Osteoblast (primary cell): ENCODE measurements around the gene ZNF737. TPM values are rescaled to one million over a fixed set of nuclear protein-coding genes. Genes with fewer than 3 reads are reported as not detected.
"Not testable (repeated sequence)": the region's sequence is repeated elsewhere in the genome, so short reads cannot be mapped to it uniquely, and the experiment has no call there.

ENCODE experiments used
- DNase-seq: peaks from one replicate; pipeline ENCODE4 v3.0.0; 2011; ENCODE audit warnings: low spot score, mixed read lengths; ENCODE audit not compliant: insufficient read length; ENCODE audit errors: missing footprints
- H2AFZ ChIP-seq: 2 replicates; pipeline ENCODE4 v1.6.0; 2011; ENCODE audit warnings: mild to moderate bottlenecking, low read length
- H3K27ac ChIP-seq: 2 replicates; pipeline ENCODE4 v1.5.1; 2011; ENCODE audit warnings: mild to moderate bottlenecking, low read depth, low read length, moderate library complexity
- H3K27me3 ChIP-seq: 2 replicates; pipeline ENCODE4 v1.6.0; 2012; ENCODE audit warnings: mild to moderate bottlenecking, control low read depth, inconsistent platforms, low read length, moderate library complexity; ENCODE audit not compliant: insufficient read depth
- H3K36me3 ChIP-seq: 2 replicates; pipeline ENCODE4 v1.5.1; 2011; ENCODE audit warnings: mild to moderate bottlenecking, low read length, control low read depth, moderate library complexity; ENCODE audit not compliant: insufficient read depth
- H3K4me1 ChIP-seq: 2 replicates; pipeline ENCODE4 v1.5.1; 2011; ENCODE audit warnings: mild to moderate bottlenecking, low read length, control low read depth, moderate library complexity; ENCODE audit not compliant: insufficient read depth
- H3K4me2 ChIP-seq: 2 replicates; pipeline ENCODE4 v1.6.0; 2011; ENCODE audit warnings: mild to moderate bottlenecking, low read length; ENCODE audit not compliant: insufficient read depth
- H3K4me3 ChIP-seq: fragments of 200-600 bp; sonication (generic); 3 replicates; pipeline ENCODE4 v1.5.1; 2012; ENCODE audit warnings: mild to moderate bottlenecking, low read length, inconsistent platforms; ENCODE audit not compliant: insufficient read depth
- H3K79me2 ChIP-seq: 2 replicates; pipeline ENCODE4 v1.6.0; 2012; ENCODE audit warnings: mild to moderate bottlenecking, low read length, control low read depth, inconsistent platforms; ENCODE audit not compliant: insufficient read depth
- H3K9me3 ChIP-seq: 2 replicates; pipeline ENCODE4 v1.5.1; 2011; ENCODE audit warnings: low read depth, low read length, control low read depth
- H4K20me1 ChIP-seq: 2 replicates; pipeline ENCODE4 v1.6.0; 2012; ENCODE audit warnings: mild to moderate bottlenecking, low read length, control low read depth; ENCODE audit not compliant: insufficient read depth
- CTCF ChIP-seq: IDR thresholded peaks from 2 replicates; pipeline ENCODE4 v1.5.1; 2011; ENCODE audit warnings: mild to moderate bottlenecking, low read depth, low read length, moderate library complexity; ENCODE audit errors: extremely low read depth
- total RNA-seq: library from RNA; depleted of rRNA; stranded (reverse); fragments of >200 nt; gene quantifications from 2 replicates; pipeline ENCODE4 v1.2.3, GENCODE V29; 2012

ZNF737 gene
- total RNA-seq, 1 donor, result 9.8 TPM

DNA sequence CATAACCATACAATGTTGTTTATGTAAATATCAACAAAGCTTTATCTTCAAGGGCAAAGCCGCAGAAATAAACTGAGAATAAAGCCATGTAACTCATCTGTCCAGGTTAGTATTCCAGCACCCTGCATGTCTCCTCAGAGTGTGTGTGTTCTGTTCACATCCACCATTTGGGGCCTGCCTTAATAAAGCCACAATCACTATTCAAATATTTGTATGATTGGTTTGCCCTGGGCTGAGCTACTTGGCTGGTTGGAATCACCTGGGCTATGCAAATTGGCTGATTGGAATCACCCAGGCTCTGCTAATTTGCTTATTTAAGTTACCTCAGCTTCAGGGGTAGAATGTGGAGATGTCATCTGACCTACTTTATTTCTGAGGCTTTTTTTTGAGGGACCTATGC lies 42.4 kb upstream of the ZNF737 start:
- no peak overlapping the region for H3K4me2 ChIP-seq
- H3K36me3 ChIP-seq, result no peaks in the 10 kb centered on the region
- H2AFZ ChIP-seq, result no peak overlapping the region
- no peak overlapping the region for H3K4me3 ChIP-seq
- no peak overlapping the region for H3K27ac ChIP-seq
- DNase-seq, result no peak
- H4K20me1 ChIP-seq, result no peaks in the 10 kb centered on the region
- H3K4me1 ChIP-seq, result no peaks in the 10 kb centered on the region
- H3K27me3 ChIP-seq, result no peaks in the 10 kb centered on the region
- H3K79me2 ChIP-seq, result no peaks in the 10 kb centered on the region
- no peaks in the 10 kb centered on the region for H3K9me3 ChIP-seq
- TF ChIP-seq CTCF, result no peak

DNA sequence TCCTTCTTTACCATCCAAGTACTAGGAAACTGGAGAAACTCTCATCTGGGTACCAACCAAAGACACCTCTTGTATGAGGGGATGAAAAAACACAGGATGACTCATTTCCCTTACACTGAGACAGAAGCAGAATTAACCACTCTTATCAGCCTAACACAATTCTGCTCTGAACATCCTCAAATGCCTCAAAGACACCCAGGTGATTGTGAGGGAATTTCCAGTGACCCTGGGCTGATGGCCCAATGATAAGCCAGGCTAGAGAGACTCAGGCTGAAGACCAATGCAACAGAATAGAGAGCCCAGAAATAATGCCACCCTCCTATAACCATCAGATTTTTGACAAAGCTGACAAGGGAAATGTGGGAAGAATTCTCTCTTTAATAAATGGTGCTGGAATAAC lies 7.0 kb downstream of the ZNF737 start:
- no peak overlapping the region for H3K27ac ChIP-seq
- peaks cover 3% of the 10 kb centered on the region for H3K36me3 ChIP-seq
- peaks cover 47% of the 10 kb centered on the region for H3K79me2 ChIP-seq
- DNase-seq, result no peak
- no peak overlapping the region for H3K4me3 ChIP-seq
- no peaks in the 10 kb centered on the region for H3K27me3 ChIP-seq
- H2AFZ ChIP-seq, result no peak overlapping the region
- no peaks in the 10 kb centered on the region for H4K20me1 ChIP-seq
- no peaks in the 10 kb centered on the region for H3K4me1 ChIP-seq
- H3K9me3 ChIP-seq, result peaks cover 12% of the 10 kb centered on the region
- TF ChIP-seq CTCF, result no peak
- no peak overlapping the region for H3K4me2 ChIP-seq

- H4K20me1 ChIP-seq, result no peaks in the 10 kb centered on the region
- peaks cover 12% of the 10 kb centered on the region for H3K9me3 ChIP-seq
- no peaks in the 10 kb centered on the region for H3K27me3 ChIP-seq
- no peak overlapping the region for H3K27ac ChIP-seq
- DNase-seq, result no peak
- peaks cover 44% of the 10 kb centered on the region for H3K79me2 ChIP-seq
- no peak overlapping the region for H2AFZ ChIP-seq
- peaks cover 3% of the 10 kb centered on the region for H3K36me3 ChIP-seq
- H3K4me3 ChIP-seq, result no peak overlapping the region
- H3K4me1 ChIP-seq, result no peaks in the 10 kb centered on the region
- TF ChIP-seq CTCF, result no peak
- H3K4me2 ChIP-seq, result no peak overlapping the region
Measured at GRCh38 chr19:20558011-20558410, 7.6 kb downstream of the ZNF737 start.

GRCh38 chr19:20544667-20545333 lies 20.8 kb downstream of the ZNF737 start:
- H2AFZ ChIP-seq, H3K4me2 ChIP-seq, H4K20me1 ChIP-seq, H3K4me3 ChIP-seq, H3K4me1 ChIP-seq, H3K27me3 ChIP-seq, H3K79me2 ChIP-seq, DNase-seq, H3K27ac ChIP-seq: not testable (repeated sequence)
- Histone ChIP-seq H3K36me3 (peaks cover 37% of the 10 kb centered on the region), H3K9me3 (peaks cover 55% of the 10 kb centered on the region)

- H3K36me3 ChIP-seq, H3K79me2 ChIP-seq, H3K27ac ChIP-seq, H3K4me1 ChIP-seq, DNase-seq, H3K9me3 ChIP-seq, H2AFZ ChIP-seq, H3K4me3 ChIP-seq, H4K20me1 ChIP-seq, H3K4me2 ChIP-seq, H3K27me3 ChIP-seq: not testable (repeated sequence)
Measured at GRCh38 chr19:20530303-20530702, 35.3 kb downstream of the ZNF737 start.
